K562 (cell line): ENCODE results near the gene PIP5KL1. TPM values are rescaled to one million over a fixed set of nuclear protein-coding genes. Genes with fewer than 3 reads are reported as not detected.

ENCODE experiments used
- HMG20A ChIP-seq: fragments of 450-650 bp; formaldehyde crosslinking; conservative IDR thresholded peaks from 2 replicates; pipeline ENCODE4 v1.4.0; 2020; ENCODE audit warnings: mild to moderate bottlenecking, mixed read lengths
- HNRNPL ChIP-seq: fragments of 200-400 bp; formaldehyde crosslinking; IDR thresholded peaks from 2 replicates; pipeline ENCODE4 v1.6.1; 2017; ENCODE audit warnings: low read depth, mild to moderate bottlenecking, low read length
- MAFF ChIP-seq: IDR thresholded peaks from 2 replicates; pipeline ENCODE4 v1.6.1; 2012; ENCODE audit warnings: low read length, improper control_type of control experiment
- MAZ ChIP-seq, 2 experiments: fragments of 450-650 bp in 1 of 2; sonication (generic) in 1 of 2; formaldehyde crosslinking; IDR thresholded peaks in 1 of 2; conservative IDR thresholded peaks in 1 of 2; 2 replicates each; pipeline versions ENCODE4 v1.4.0 to v1.5.0; 2020; ENCODE audit warnings: mild to moderate bottlenecking in 1 of 2, missing genetic modification reagents in 1 of 2
- MYNN ChIP-seq, 2 experiments: sonication (generic); formaldehyde crosslinking in 1 of 2; IDR thresholded peaks; 2 replicates each; pipeline versions ENCODE4 v1.5.0 to v1.6.1; 2016 to 2020; ENCODE audit warnings: antibody characterized with exemption in 1 of 2, missing genetic modification reagents in 1 of 2
- NFRKB ChIP-seq: fragments of 450-650 bp; IDR thresholded peaks from 2 replicates; pipeline ENCODE4 v1.6.1; 2016; ENCODE audit warnings: low read depth
- NFYB ChIP-seq: IDR thresholded peaks from 2 replicates; pipeline ENCODE4 v1.6.1; 2011; ENCODE audit warnings: mild to moderate bottlenecking, moderate library complexity; ENCODE audit not compliant: insufficient read length; ENCODE audit errors: extremely low read depth
- RBM14 ChIP-seq: fragments of 200-400 bp; formaldehyde crosslinking; IDR thresholded peaks from 2 replicates; pipeline ENCODE4 v1.6.1; 2018; ENCODE audit warnings: low read depth, mild to moderate bottlenecking, low read length, moderate library complexity, borderline replicate concordance; ENCODE audit not compliant: insufficient read depth
- RBM17 ChIP-seq: fragments of 200-400 bp; formaldehyde crosslinking; IDR thresholded peaks from 2 replicates; pipeline ENCODE4 v1.6.1; 2017; ENCODE audit warnings: low read depth, mild to moderate bottlenecking, low read length, borderline replicate concordance
- RCOR1 ChIP-seq, 2 experiments: IDR thresholded peaks; 2 replicates each; pipeline ENCODE4 v1.6.1; 2012; ENCODE audit warnings: low read depth in 2 of 2, low read length in 2 of 2, borderline replicate concordance in 1 of 2, improper control_type of control experiment in 1 of 2
- RNF2 ChIP-seq: sonication (generic); IDR thresholded peaks from 2 replicates; pipeline ENCODE4 v1.6.1; 2016
- SP2 ChIP-seq: IDR thresholded peaks from 2 replicates; pipeline ENCODE4 v1.6.1; 2011; ENCODE audit warnings: mild to moderate bottlenecking, low read depth, low read length, moderate library complexity; ENCODE audit not compliant: poor library complexity, severe bottlenecking; ENCODE audit errors: extremely low read depth
- U2AF2 ChIP-seq: fragments of 200-400 bp; formaldehyde crosslinking; optimal IDR thresholded peaks from 2 replicates; pipeline ENCODE3; 2017; ENCODE audit warnings: low read depth, mild to moderate bottlenecking, low read length
- ZNF165 ChIP-seq: fragments of 250-450 bp; sonication (Bioruptor Pico); IDR thresholded peaks from 2 replicates; pipeline ENCODE4 v1.4.0; 2020; ENCODE audit warnings: borderline replicate concordance
- polyA plus RNA-seq, 8 experiments: library from polyadenylated mRNA; depleted of rRNA in 4 of 8; stranded (reverse) in 5 of 8; unstranded in 3 of 8; fragments of >200 nt; fragmentation: Nextera tagmentation in 2 of 8; fragmentation: Illumina TruSeq in 1 of 8; extraction: Ambion mirVana in 2 of 8; extraction: Trizol in 1 of 8; gene quantifications; 2 replicates each; pipeline versions ENCODE4 v1.2.1 to v1.2.3, GENCODE V29; 2011 to 2014; ENCODE audit warnings: inconsistent platforms in 1 of 8, missing spikeins in 1 of 8
- total RNA-seq, 7 experiments: library from RNA; depleted of rRNA in 6 of 7; stranded (reverse); fragments of >200 nt in 6 of 7; fragmentation: Illumina TruSeq in 2 of 7; extraction: Trizol in 2 of 7; gene quantifications; 2 replicates each; pipeline versions ENCODE4 v1.2.1 to v1.2.3, GENCODE V29; 2011 to 2021; ENCODE audit warnings: low replicate concordance in 1 of 7
- TF ChIP-seq, protein P1 (sequence below): conservative IDR thresholded peaks from 2 replicates; pipeline ENCODE4 v1.6.1; 2011; ENCODE audit warnings: low read depth, mild to moderate bottlenecking, low read length; ENCODE audit not compliant: control insufficient read depth
- TF ChIP-seq, protein P2 (sequence below): fragments of 250-450 bp; sonication (Bioruptor Pico); IDR thresholded peaks from 2 replicates; pipeline ENCODE4 v1.5.0; 2021
- TF ChIP-seq, protein P3 (sequence below): IDR thresholded peaks from 2 replicates; pipeline ENCODE4 v1.6.1; 2016; ENCODE audit warnings: missing genetic modification characterization, missing compliant biosample characterization
- TF ChIP-seq, protein P4 (sequence below), 2 experiments: fragments of 450-650 bp; IDR thresholded peaks; 2 replicates each; pipeline ENCODE4 v1.6.1; 2018; ENCODE audit warnings: mild to moderate bottlenecking in 2 of 2, low read depth in 1 of 2; ENCODE audit not compliant: partially characterized antibody in 2 of 2

PIP5KL1 gene
- total and polyA plus RNA-seq, 9 of the 15 experiments (the other 6 are each of a cell fraction or from before 2014, with no cell fraction given) = 0.18 to 4.8 (median 1.2) TPM

DNA sequence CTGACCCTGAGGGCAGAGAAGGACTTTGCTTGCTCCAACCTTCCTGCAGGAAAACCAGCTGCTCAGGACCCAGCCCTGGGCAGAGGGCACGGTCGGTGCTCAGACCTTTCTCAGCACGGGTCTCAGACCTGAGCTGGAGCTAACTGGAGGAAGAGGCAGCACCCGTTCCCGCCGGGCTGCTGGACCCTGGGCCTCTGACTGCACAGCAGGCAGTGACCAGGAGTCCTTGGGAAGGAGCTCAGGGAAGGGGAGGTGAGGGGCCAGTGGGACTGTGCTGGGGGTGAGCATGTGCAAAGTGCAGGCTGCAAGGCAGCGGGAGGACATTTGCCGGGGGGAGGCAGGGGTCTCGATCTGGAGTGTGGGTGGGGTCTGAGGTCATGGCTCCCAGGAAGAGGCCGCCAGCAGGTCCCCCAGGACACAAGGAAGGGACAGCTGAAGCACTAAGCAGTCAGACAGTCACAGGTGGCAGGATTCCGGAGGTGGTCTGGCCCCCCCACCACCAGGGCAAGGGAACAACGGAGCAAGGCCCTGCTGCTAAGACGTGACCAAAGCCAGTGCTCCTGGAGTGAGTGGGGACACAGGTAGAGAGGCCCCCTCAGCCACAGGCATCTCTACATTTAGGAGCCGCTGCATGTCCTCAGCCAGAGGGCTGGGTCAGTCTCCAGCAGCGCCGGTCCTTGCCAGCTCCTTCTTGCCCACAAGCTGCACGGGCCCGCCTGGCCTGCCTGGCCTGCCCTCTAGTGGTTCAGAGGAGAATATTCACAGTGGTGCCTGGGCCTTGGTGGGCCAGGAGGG is 11.8 kb upstream of the PIP5KL1 start (continued):
- TF ChIP-seq, protein P1, sequence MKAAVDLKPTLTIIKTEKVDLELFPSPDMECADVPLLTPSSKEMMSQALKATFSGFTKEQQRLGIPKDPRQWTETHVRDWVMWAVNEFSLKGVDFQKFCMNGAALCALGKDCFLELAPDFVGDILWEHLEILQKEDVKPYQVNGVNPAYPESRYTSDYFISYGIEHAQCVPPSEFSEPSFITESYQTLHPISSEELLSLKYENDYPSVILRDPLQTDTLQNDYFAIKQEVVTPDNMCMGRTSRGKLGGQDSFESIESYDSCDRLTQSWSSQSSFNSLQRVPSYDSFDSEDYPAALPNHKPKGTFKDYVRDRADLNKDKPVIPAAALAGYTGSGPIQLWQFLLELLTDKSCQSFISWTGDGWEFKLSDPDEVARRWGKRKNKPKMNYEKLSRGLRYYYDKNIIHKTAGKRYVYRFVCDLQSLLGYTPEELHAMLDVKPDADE = 0 out of 2 replicates have a peak, but pooled peaks have one; percentile 1
- TF ChIP-seq MAZ (CRISPR knock-in tag; conservative IDR thresholded peaks at IDR 0.05 in 1 of 2, IDR thresholded peaks at IDR 0.05 in 1 of 2) (peak in 1 of 2 experiments; percentile 58; a peak in 1 of 4 replicates), HMG20A (CRISPR knock-in tag) (no peak), RBM14 (no peak), MAFF (no peak), ZNF165 (no peak), SP2 (no peak), RCOR1 (IDR thresholded peaks at IDR 0.05; ENCODE audit: borderline replicate concordance in 1 of 2, low read depth in 2 of 2, low read length in 2 of 2) (0 out of 4 replicates have a peak, but pooled peaks of 1 of the 2 experiments have one; percentile 16), NFYB (no peak), RBM17 (no peak), MYNN (IDR thresholded peaks at IDR 0.05) (0 out of 2 replicates have a peak, but pooled peaks have one; percentile 60), MYNN (CRISPR knock-in tag; IDR thresholded peaks at IDR 0.05) (no peak), NFRKB (no peak), U2AF2 (no peak), HNRNPL (peak; percentile 64; the same call in 1 of the 2 replicates), RNF2 (no peak)
- TF ChIP-seq, protein P2, sequence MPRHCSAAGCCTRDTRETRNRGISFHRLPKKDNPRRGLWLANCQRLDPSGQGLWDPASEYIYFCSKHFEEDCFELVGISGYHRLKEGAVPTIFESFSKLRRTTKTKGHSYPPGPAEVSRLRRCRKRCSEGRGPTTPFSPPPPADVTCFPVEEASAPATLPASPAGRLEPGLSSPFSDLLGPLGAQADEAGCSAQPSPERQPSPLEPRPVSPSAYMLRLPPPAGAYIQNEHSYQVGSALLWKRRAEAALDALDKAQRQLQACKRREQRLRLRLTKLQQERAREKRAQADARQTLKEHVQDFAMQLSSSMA = no peak
- TF ChIP-seq, protein P3, sequence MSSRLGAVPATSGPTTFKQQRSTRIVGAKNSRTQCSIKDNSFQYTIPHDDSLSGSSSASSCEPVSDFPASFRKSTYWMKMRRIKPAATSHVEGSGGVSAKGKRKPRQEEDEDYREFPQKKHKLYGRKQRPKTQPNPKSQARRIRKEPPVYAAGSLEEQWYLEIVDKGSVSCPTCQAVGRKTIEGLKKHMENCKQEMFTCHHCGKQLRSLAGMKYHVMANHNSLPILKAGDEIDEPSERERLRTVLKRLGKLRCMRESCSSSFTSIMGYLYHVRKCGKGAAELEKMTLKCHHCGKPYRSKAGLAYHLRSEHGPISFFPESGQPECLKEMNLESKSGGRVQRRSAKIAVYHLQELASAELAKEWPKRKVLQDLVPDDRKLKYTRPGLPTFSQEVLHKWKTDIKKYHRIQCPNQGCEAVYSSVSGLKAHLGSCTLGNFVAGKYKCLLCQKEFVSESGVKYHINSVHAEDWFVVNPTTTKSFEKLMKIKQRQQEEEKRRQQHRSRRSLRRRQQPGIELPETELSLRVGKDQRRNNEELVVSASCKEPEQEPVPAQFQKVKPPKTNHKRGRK = no peak
- TF ChIP-seq, protein P4, sequence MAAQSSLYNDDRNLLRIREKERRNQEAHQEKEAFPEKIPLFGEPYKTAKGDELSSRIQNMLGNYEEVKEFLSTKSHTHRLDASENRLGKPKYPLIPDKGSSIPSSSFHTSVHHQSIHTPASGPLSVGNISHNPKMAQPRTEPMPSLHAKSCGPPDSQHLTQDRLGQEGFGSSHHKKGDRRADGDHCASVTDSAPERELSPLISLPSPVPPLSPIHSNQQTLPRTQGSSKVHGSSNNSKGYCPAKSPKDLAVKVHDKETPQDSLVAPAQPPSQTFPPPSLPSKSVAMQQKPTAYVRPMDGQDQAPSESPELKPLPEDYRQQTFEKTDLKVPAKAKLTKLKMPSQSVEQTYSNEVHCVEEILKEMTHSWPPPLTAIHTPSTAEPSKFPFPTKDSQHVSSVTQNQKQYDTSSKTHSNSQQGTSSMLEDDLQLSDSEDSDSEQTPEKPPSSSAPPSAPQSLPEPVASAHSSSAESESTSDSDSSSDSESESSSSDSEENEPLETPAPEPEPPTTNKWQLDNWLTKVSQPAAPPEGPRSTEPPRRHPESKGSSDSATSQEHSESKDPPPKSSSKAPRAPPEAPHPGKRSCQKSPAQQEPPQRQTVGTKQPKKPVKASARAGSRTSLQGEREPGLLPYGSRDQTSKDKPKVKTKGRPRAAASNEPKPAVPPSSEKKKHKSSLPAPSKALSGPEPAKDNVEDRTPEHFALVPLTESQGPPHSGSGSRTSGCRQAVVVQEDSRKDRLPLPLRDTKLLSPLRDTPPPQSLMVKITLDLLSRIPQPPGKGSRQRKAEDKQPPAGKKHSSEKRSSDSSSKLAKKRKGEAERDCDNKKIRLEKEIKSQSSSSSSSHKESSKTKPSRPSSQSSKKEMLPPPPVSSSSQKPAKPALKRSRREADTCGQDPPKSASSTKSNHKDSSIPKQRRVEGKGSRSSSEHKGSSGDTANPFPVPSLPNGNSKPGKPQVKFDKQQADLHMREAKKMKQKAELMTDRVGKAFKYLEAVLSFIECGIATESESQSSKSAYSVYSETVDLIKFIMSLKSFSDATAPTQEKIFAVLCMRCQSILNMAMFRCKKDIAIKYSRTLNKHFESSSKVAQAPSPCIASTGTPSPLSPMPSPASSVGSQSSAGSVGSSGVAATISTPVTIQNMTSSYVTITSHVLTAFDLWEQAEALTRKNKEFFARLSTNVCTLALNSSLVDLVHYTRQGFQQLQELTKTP (IDR thresholded peaks at IDR 0.05; ENCODE audit: low read depth in 1 of 2, partially characterized antibody in 2 of 2) = no peak
